Measurements from ENCODE around the gene ERGIC1. TPM values are rescaled to one million over a fixed set of nuclear protein-coding genes. Genes with fewer than 3 reads are reported as not detected.

ERGIC1 gene
- total RNA-seq, 4 donors from 2014 or later: 156 to 214 (median 175) TPM

DNA sequence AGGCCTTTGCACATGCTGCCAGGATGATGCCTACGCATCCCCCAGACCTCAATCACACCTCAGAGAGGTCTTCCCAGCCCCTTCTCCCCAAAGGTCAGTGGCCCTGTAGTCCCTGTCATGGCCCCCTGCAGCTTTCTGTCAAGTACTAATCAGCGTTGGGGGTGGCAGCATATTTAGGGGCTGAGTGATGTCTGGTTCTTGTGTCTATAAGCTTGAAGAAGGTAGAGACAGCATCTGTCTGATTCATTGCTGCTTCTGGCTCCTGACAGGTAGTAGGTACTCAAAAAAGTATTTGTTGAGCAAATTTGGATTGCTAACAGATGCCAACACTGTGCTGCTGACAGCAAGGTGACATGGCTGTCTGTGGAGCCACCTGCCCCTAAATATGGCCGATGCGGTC lies 73.6 kb downstream of the ERGIC1 start:
- H3K4me1 ChIP-seq: peaks cover 31 to 56% of the 10 kb centered on the region in 2 donors
- no peak overlapping the region for H3K27ac ChIP-seq
- TF ChIP-seq CTCF (IDR thresholded peaks at IDR 0.05): no peak
- no peak for TF ChIP-seq POLR2A (IDR thresholded peaks at IDR 0.05)
- H3K4me3 ChIP-seq (replicated peaks in 1 of 3): no peak overlapping the region
- WGBS, 2 donors: 95 to 96% methylated on average over 4 of the region's 4 CpGs
- H3K36me3 ChIP-seq: no peaks in the 10 kb centered on the region
- DNase-seq: no peak
- intact Hi-C loops (cut with DNase I): no loop called here
- H3K27me3 ChIP-seq: no peaks in the 10 kb centered on the region
- H3K9me3 ChIP-seq: no peaks in the 10 kb centered on the region

DNA sequence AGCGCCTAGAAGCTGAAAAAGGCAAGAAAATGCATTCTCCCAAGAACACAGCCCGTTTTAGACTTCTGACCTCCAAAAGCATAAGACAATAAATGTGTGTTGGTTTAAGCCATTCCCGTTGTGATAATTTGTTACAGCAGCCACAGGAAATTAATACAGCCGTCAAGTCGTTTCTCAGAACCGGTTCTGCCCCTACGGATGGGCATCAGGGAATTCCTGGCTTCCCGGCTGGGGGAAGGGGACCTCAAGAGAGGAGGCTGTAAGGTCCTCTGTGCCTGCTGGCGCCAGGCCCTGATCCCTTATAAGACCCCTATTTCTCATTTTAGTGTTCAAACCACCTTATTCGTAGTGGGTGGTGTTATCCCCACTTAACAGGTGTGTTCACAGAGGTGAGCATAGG lies 74.6 kb downstream of the ERGIC1 start:
- no peak for DNase-seq
- WGBS, 2 donors: 82 to 86% methylated on average over 10 of the region's 10 CpGs
- H3K27ac ChIP-seq: peak overlapping the region in 1 of 3 donors; percentile 24
- H3K4me1 ChIP-seq: peaks cover 23 to 46% of the 10 kb centered on the region in 2 donors
- H3K36me3 ChIP-seq: peaks cover 0 to 7% of the 10 kb centered on the region in 2 donors
- no peaks in the 10 kb centered on the region for H3K27me3 ChIP-seq
- no peak overlapping the region for H3K4me3 ChIP-seq (replicated peaks in 1 of 3)
- no peaks in the 10 kb centered on the region for H3K9me3 ChIP-seq
- intact Hi-C loops (cut with DNase I): no loop called here
- no peak for TF ChIP-seq POLR2A (IDR thresholded peaks at IDR 0.05)

- H3K4me1 ChIP-seq: peaks cover 9 to 32% of the 10 kb centered on the region in 2 donors
- DNase-seq: no peak
- H3K36me3 ChIP-seq: peaks cover 7 to 16% of the 10 kb centered on the region in 2 donors
- H3K4me3 ChIP-seq (replicated peaks in 1 of 3): no peak overlapping the region
- intact Hi-C loops (cut with DNase I): no loop called here
- peak overlapping the region in 2 of 3 donors; percentile 49 to 82 for H3K27ac ChIP-seq
- H3K27me3 ChIP-seq: no peaks in the 10 kb centered on the region
- no peaks in the 10 kb centered on the region for H3K9me3 ChIP-seq
- 73 to 82% methylated on average over 8 of the region's 8 CpGs for WGBS, 2 donors
- no peak for TF ChIP-seq CTCF (IDR thresholded peaks at IDR 0.05)
- TF ChIP-seq POLR2A (IDR thresholded peaks at IDR 0.05): no peak
These were observed 76.0 kb downstream of the ERGIC1 start for GRCh38 chr5:172909931-172910502.

DNA sequence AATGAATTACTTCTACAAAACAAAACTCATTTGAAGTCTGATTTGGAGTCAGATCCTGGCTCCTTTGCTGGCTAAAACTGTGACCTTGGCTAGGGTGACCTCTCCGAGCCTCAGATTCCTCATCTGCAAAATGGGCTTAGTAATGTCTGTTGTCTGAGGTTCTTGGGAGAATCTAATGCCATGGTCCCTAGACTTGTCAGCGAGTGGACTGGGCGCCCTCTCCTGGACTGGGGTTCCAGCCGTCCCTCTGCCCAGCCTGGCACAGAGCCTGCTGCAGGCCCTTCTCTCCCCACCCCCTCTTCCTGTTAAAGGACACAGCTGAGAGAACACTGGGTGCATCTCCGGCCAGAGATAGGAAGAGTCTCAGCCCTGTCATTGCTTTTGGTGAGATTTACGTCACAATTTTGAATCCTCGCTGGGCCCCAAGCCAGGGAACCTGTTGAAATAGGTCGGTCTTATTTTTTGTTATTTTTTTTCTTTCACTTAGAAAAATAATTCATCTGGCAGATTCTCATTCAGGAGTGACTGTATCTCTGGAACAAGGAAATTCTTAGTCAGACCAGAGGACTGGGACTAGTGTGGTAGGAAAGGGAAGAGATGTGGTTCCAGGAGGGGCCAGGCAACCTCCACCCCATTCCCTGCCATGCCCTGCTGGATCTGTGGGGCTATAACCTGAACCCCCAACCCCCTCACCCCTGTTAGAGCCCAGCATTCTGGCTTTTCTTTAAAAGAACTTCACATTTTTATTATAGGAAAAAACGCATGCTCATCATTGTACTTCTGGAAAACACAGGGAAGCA lies 77.0 kb downstream of the ERGIC1 start:
- Histone ChIP-seq H3K9me3 (no peaks in the 10 kb centered on the region), H3K4me1 (peaks cover 4 to 22% of the 10 kb centered on the region in 2 donors), H3K27ac (peak overlapping the region; percentile 28 to 86 (median 82)), H3K4me3 (replicated peaks in 1 of 3) (no peak overlapping the region), H3K27me3 (no peaks in the 10 kb centered on the region), H3K36me3 (peaks cover 17 to 26% of the 10 kb centered on the region in 2 donors)
- peak; percentile 65 to 66 for DNase-seq
- intact Hi-C loops (cut with DNase I): no loop called here
- 59 to 66% methylated on average over 9 of the region's 9 CpGs for WGBS, 2 donors
- no peak for TF ChIP-seq POLR2A (IDR thresholded peaks at IDR 0.05)
- peak in 4 of 6 experiments; percentile 24 to 46 (median 30) for TF ChIP-seq CTCF (IDR thresholded peaks at IDR 0.05)

- H3K36me3 ChIP-seq: peaks cover 17 to 29% of the 10 kb centered on the region in 2 donors
- WGBS, 2 donors: 72 to 82% methylated on average over 2 of the region's 2 CpGs
- peak overlapping the region; percentile 28 to 86 (median 82) for H3K27ac ChIP-seq
- H3K4me3 ChIP-seq (replicated peaks in 1 of 3): no peak overlapping the region
- intact Hi-C loops (cut with DNase I): no loop called here
- no peaks in the 10 kb centered on the region for H3K27me3 ChIP-seq
- H3K9me3 ChIP-seq: no peaks in the 10 kb centered on the region
- H3K4me1 ChIP-seq: peaks cover 4 to 20% of the 10 kb centered on the region in 2 donors
- TF ChIP-seq POLR2A (IDR thresholded peaks at IDR 0.05) (no peak), CTCF (IDR thresholded peaks at IDR 0.05) (no peak)
- no peak for DNase-seq
These were observed 77.5 kb downstream of the ERGIC1 start for GRCh38 chr5:172911628-172911880.

Data from thyroid gland (tissue), 4 donors.